WTC11 (cell line): Measurements from ENCODE around the gene SMARCA2.

Experiments
- ELF4 ChIP-seq: sonication (generic); formaldehyde crosslinking; IDR thresholded peaks from 2 replicates; pipeline ENCODE4 v1.8.1; 2022; ENCODE audit warnings: low read depth, mild to moderate bottlenecking, moderate library complexity, missing genetic modification reagents
- FOXJ3 ChIP-seq: sonication (generic); formaldehyde crosslinking; IDR thresholded peaks from 2 replicates; pipeline ENCODE4 v1.9.0; 2021; ENCODE audit warnings: missing genetic modification reagents, mild to moderate bottlenecking, borderline replicate concordance
- KAT7 ChIP-seq: sonication (generic); formaldehyde crosslinking; IDR thresholded peaks from 2 replicates; pipeline ENCODE4 v1.8.1; 2023; ENCODE audit warnings: missing genetic modification reagents, mild to moderate bottlenecking, borderline replicate concordance
- NFE2L1 ChIP-seq: sonication (generic); formaldehyde crosslinking; IDR thresholded peaks from 2 replicates; pipeline ENCODE4 v1.8.1; 2023; ENCODE audit warnings: missing genetic modification reagents
- NFYB ChIP-seq: sonication (generic); formaldehyde crosslinking; conservative IDR thresholded peaks from 2 replicates; pipeline ENCODE4 v1.8.0; 2022; ENCODE audit warnings: low read depth, missing genetic modification reagents
- TF ChIP-seq, protein P1 (sequence below): fragments of 200-600 bp; IDR thresholded peaks from 2 replicates; pipeline ENCODE4 v1.8.0; 2022; ENCODE audit warnings: antibody characterized with exemption
- TF ChIP-seq, protein P2 (sequence below): sonication (generic); formaldehyde crosslinking; IDR thresholded peaks from 2 replicates; pipeline ENCODE4 v1.8.1; 2023; ENCODE audit warnings: mild to moderate bottlenecking, missing genetic modification reagents, moderate library complexity
- TF ChIP-seq, protein P3 (sequence below): sonication (generic); formaldehyde crosslinking; IDR thresholded peaks from 2 replicates; pipeline ENCODE4 v1.8.1; 2022; ENCODE audit warnings: missing genetic modification reagents, borderline replicate concordance

DNA sequence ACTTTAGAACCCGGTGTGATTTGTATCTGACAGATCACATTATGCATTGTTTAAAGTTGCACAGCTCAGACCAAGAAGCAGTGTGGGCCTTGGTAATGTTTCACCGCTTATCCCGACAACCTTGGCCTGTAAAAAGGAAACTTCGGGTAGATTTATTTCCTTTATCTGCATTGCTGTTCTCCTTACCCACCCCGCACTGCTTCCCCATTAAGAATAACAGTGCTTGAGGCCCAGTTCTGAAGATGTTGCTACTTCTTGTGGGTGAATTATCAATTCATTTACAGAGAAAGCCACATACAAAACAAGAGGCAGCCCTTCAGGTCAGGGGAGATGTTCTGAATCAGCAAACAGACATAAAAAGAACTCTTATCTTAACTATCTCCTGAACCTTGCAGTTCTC, 8.4 kb downstream of the SMARCA2 start:
- TF ChIP-seq, protein P1, sequence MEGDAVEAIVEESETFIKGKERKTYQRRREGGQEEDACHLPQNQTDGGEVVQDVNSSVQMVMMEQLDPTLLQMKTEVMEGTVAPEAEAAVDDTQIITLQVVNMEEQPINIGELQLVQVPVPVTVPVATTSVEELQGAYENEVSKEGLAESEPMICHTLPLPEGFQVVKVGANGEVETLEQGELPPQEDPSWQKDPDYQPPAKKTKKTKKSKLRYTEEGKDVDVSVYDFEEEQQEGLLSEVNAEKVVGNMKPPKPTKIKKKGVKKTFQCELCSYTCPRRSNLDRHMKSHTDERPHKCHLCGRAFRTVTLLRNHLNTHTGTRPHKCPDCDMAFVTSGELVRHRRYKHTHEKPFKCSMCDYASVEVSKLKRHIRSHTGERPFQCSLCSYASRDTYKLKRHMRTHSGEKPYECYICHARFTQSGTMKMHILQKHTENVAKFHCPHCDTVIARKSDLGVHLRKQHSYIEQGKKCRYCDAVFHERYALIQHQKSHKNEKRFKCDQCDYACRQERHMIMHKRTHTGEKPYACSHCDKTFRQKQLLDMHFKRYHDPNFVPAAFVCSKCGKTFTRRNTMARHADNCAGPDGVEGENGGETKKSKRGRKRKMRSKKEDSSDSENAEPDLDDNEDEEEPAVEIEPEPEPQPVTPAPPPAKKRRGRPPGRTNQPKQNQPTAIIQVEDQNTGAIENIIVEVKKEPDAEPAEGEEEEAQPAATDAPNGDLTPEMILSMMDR = no peak
- TF ChIP-seq FOXJ3 (CRISPR knock-in tag) = no peak
- TF ChIP-seq, protein P2, sequence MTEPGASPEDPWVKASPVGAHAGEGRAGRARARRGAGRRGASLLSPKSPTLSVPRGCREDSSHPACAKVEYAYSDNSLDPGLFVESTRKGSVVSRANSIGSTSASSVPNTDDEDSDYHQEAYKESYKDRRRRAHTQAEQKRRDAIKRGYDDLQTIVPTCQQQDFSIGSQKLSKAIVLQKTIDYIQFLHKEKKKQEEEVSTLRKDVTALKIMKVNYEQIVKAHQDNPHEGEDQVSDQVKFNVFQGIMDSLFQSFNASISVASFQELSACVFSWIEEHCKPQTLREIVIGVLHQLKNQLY = no peak
- TF ChIP-seq ELF4 (CRISPR knock-in tag) = no peak
- TF ChIP-seq NFE2L1 = no peak
- TF ChIP-seq NFYB (CRISPR knock-in tag) = no peak
- TF ChIP-seq, protein P3, sequence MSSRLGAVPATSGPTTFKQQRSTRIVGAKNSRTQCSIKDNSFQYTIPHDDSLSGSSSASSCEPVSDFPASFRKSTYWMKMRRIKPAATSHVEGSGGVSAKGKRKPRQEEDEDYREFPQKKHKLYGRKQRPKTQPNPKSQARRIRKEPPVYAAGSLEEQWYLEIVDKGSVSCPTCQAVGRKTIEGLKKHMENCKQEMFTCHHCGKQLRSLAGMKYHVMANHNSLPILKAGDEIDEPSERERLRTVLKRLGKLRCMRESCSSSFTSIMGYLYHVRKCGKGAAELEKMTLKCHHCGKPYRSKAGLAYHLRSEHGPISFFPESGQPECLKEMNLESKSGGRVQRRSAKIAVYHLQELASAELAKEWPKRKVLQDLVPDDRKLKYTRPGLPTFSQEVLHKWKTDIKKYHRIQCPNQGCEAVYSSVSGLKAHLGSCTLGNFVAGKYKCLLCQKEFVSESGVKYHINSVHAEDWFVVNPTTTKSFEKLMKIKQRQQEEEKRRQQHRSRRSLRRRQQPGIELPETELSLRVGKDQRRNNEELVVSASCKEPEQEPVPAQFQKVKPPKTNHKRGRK = no peak
- TF ChIP-seq KAT7 (CRISPR knock-in tag) = no peak
